ENCODE data around the gene FITM2.

The FITM2 gene

GRCh38 chr20:44324343-44324742 lies 13.3 kb upstream of the FITM2 start:
- TF ChIP-seq PATZ1 (CRISPR knock-in tag; IDR thresholded peaks at IDR 0.05; ENCODE audit: borderline replicate concordance) (no peak), ESRRG (CRISPR knock-in tag; IDR thresholded peaks at IDR 0.05) (no peak), ZC3H10 (CRISPR knock-in tag; IDR thresholded peaks at IDR 0.05) (no peak), ZNF565 (CRISPR knock-in tag; conservative IDR thresholded peaks at IDR 0.05; ENCODE audit: low read depth) (no peak), TOX (CRISPR knock-in tag; IDR thresholded peaks at IDR 0.05; ENCODE audit: borderline replicate concordance) (no peak), ZFP3 (CRISPR knock-in tag; IDR thresholded peaks at IDR 0.05) (no peak), ARNTL (CRISPR knock-in tag; IDR thresholded peaks at IDR 0.05; ENCODE audit: borderline replicate concordance, low read depth) (no peak), GLIS3 (CRISPR knock-in tag; IDR thresholded peaks at IDR 0.05) (no peak), SNAI2 (CRISPR knock-in tag; IDR thresholded peaks at IDR 0.05) (no peak), POU6F1 (CRISPR knock-in tag; IDR thresholded peaks at IDR 0.05; ENCODE audit: borderline replicate concordance, low read depth) (no peak), CSDC2 (CRISPR knock-in tag; IDR thresholded peaks at IDR 0.05) (no peak), TCF4 (CRISPR knock-in tag; IDR thresholded peaks at IDR 0.05; ENCODE audit: borderline replicate concordance) (no peak)
- TF ChIP-seq, protein P1, sequence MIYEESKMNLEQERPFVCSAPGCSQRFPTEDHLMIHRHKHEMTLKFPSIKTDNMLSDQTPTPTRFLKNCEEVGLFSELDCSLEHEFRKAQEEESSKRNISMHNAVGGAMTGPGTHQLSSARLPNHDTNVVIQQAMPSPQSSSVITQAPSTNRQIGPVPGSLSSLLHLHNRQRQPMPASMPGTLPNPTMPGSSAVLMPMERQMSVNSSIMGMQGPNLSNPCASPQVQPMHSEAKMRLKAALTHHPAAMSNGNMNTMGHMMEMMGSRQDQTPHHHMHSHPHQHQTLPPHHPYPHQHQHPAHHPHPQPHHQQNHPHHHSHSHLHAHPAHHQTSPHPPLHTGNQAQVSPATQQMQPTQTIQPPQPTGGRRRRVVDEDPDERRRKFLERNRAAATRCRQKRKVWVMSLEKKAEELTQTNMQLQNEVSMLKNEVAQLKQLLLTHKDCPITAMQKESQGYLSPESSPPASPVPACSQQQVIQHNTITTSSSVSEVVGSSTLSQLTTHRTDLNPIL (CRISPR knock-in tag; IDR thresholded peaks at IDR 0.05; ENCODE audit: low read depth) = no peak
- TF ChIP-seq, protein P2, sequence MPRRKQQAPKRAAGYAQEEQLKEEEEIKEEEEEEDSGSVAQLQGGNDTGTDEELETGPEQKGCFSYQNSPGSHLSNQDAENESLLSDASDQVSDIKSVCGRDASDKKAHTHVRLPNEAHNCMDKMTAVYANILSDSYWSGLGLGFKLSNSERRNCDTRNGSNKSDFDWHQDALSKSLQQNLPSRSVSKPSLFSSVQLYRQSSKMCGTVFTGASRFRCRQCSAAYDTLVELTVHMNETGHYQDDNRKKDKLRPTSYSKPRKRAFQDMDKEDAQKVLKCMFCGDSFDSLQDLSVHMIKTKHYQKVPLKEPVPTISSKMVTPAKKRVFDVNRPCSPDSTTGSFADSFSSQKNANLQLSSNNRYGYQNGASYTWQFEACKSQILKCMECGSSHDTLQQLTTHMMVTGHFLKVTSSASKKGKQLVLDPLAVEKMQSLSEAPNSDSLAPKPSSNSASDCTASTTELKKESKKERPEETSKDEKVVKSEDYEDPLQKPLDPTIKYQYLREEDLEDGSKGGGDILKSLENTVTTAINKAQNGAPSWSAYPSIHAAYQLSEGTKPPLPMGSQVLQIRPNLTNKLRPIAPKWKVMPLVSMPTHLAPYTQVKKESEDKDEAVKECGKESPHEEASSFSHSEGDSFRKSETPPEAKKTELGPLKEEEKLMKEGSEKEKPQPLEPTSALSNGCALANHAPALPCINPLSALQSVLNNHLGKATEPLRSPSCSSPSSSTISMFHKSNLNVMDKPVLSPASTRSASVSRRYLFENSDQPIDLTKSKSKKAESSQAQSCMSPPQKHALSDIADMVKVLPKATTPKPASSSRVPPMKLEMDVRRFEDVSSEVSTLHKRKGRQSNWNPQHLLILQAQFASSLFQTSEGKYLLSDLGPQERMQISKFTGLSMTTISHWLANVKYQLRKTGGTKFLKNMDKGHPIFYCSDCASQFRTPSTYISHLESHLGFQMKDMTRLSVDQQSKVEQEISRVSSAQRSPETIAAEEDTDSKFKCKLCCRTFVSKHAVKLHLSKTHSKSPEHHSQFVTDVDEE (CRISPR knock-in tag; IDR thresholded peaks at IDR 0.05) = no peak
- no peak for ATAC-seq

DNA sequence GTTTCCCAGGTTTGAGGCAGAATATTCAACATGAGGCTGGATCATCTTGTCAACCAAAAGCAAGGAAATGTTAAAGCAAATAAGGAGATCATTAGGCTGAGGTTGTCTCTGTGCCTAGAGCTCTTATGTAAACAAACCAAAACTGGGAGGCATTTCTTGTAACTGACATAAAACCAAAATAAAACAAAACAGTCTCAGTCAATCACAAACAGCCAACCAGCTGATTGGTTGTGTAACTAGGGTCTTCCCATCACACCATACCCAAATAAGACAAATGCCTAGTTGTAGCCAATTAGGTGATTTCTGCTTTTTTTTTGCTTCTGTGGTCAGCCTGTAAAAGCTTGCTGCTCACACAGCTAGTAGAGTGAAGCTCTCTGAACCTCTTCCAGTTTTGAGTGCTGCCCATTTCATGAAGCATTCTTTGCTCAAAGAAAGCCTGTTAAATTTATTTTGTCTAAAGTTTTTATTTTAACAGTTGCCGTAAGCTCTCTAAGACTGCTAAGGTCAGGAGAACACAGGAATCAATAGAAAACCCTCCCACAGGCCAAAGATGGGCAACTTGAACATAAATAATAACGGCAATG lies 8.9 kb upstream of the FITM2 start:
- no peak for TF ChIP-seq RARB (CRISPR knock-in tag; IDR thresholded peaks at IDR 0.05)
- TF ChIP-seq ZFP3 (CRISPR knock-in tag; IDR thresholded peaks at IDR 0.05) = no peak
- no peak for ATAC-seq

DNA sequence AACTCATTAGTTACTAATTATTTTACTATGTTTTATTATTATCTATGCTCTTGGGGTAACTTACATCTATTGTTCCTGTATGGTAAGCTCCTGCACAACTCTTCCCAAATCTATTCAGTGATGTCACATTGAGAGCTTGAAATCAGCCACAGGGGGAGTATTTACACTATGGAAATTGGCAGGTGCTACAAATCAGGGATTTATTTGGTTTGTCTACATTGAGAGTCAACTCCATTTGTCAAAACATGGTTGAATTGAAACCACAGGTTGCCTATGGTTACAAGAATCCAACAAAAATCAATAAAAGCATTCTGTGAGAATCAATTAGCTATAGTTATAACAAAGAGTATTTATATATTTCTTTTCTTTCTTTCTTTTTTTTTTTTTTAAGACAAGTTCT lies 3.9 kb upstream of the FITM2 start:
- TF ChIP-seq TCF4 (CRISPR knock-in tag; IDR thresholded peaks at IDR 0.05; ENCODE audit: borderline replicate concordance) (no peak), TOX (CRISPR knock-in tag; IDR thresholded peaks at IDR 0.05; ENCODE audit: borderline replicate concordance) (no peak), PPARA (CRISPR knock-in tag; IDR thresholded peaks at IDR 0.05; ENCODE audit: borderline replicate concordance) (no peak), BACH2 (CRISPR knock-in tag; IDR thresholded peaks at IDR 0.05; ENCODE audit: borderline replicate concordance) (no peak)
- TF ChIP-seq, protein P2 (CRISPR knock-in tag; IDR thresholded peaks at IDR 0.05) = no peak
- ATAC-seq = no peak

All from SK-N-SH treated with all-trans-retinoic acid at 6 μM for 48 hours (cell line).